ENCODE measurements around the gene ENOX1.

ENOX1 gene

DNA sequence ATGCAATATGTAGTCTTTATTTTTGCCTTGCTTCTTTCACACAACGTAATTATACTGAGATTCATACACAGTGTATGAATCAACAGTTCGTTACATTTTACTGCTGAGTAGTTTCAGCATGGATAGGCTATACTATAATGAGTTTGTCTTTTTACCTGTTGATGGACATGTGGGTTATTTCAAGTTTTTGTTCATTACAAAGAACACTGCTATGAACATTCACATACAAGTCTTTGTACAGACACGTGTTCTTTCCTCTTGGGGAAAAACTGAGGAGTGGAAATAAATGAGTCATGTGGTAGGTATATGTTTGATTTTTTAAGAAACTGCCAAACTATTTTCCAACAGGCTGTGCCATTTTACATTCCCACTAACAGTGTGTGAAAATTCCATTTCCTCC lies 35.1 kb downstream of the ENOX1 start:
- no peak for DNase-seq (ENCODE audit: low read depth)
- H3K4me3 ChIP-seq (ENCODE audit: low read length): no peak overlapping the region
- TF ChIP-seq, protein P1, sequence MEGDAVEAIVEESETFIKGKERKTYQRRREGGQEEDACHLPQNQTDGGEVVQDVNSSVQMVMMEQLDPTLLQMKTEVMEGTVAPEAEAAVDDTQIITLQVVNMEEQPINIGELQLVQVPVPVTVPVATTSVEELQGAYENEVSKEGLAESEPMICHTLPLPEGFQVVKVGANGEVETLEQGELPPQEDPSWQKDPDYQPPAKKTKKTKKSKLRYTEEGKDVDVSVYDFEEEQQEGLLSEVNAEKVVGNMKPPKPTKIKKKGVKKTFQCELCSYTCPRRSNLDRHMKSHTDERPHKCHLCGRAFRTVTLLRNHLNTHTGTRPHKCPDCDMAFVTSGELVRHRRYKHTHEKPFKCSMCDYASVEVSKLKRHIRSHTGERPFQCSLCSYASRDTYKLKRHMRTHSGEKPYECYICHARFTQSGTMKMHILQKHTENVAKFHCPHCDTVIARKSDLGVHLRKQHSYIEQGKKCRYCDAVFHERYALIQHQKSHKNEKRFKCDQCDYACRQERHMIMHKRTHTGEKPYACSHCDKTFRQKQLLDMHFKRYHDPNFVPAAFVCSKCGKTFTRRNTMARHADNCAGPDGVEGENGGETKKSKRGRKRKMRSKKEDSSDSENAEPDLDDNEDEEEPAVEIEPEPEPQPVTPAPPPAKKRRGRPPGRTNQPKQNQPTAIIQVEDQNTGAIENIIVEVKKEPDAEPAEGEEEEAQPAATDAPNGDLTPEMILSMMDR (conservative IDR thresholded peaks at IDR 0.05; ENCODE audit: low read length): no peak

DNA sequence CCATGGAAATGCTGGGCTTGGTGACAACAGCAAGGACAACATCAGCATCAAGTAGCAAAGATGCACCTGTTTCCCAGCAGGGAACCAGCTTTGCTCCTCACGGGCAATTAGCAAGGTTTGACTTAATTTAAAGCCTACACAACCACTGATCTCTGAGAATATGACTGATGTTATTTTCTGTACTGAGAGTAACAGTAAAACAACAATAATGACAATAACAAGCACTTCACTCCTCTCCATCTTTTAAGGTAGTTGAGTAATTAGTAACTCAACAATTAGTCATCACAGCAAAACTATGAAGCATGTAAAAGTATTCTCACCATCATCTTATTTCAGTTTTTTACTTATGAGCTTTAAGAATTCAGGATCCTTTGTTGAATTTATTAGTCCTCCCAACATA lies 37.3 kb downstream of the ENOX1 start:
- TF ChIP-seq, protein P1 (conservative IDR thresholded peaks at IDR 0.05; ENCODE audit: low read length): no peak
- no peak for DNase-seq (ENCODE audit: low read depth)
- H3K4me3 ChIP-seq (ENCODE audit: low read length): no peak overlapping the region

DNA sequence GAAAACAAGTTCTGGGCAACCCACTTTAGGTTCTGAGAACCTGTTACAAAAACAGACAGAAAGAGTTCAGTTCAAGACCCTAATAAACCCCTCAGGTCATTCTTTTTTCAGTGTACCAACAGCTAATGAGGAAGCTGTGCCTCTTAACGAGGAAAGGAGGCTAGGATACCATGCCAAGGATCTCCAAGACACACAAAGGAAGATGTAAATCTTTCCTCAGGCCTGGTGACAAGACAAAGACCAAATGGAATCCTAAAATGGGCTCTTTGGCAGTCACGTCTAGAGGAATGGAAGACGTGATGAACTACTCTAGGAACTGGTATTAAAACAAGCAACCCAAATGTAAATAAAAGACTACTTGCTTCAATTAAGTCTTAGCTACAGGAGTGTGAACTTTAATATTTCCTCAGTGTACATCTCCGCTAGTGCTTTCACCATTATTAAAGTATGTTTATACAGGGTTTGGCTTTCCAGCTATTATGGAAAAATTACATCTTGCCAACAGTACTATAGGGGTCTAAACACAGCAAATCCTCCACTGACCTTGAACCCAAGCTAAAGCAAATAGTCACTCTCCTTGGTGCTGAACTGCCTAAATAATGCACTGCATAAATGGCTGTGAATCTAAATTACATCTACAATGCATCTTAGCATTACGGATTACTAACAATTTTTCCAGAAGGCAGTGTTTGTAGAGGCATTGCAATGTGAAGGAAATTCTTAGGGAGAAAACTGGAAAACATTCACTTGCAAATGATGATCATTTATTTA lies 42.3 kb downstream of the ENOX1 start:
- no peak for DNase-seq (ENCODE audit: low read depth)
- TF ChIP-seq, protein P1 (conservative IDR thresholded peaks at IDR 0.05; ENCODE audit: low read length): no peak

DNA sequence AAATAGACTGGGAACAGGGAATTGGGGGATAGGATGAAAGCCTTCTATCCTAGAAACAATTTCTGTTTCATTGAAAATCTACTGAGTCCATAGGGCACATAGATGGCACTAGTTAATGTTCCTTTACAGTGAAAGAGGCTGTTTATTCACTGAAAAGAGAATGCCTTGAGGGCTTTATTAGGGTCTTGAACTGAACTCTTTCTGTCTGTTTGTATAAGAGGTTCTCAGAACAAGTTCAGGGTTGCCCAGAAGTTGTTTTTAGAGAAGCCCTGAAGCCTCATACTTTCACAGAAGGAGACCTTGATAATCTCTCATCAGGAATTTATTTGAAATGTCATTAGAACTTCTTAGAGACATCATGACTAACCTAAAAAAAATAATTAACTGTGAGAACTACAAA lies 43.9 kb downstream of the ENOX1 start:
- no peak overlapping the region for H3K4me3 ChIP-seq (ENCODE audit: low read length)
- TF ChIP-seq, protein P1 (conservative IDR thresholded peaks at IDR 0.05; ENCODE audit: low read length): no peak
- DNase-seq (ENCODE audit: low read depth): no peak

More for the DNA sequence above, 42.3 kb downstream of the ENOX1 start:
- H3K4me3 ChIP-seq (ENCODE audit: low read length): no peak overlapping the region

DNA sequence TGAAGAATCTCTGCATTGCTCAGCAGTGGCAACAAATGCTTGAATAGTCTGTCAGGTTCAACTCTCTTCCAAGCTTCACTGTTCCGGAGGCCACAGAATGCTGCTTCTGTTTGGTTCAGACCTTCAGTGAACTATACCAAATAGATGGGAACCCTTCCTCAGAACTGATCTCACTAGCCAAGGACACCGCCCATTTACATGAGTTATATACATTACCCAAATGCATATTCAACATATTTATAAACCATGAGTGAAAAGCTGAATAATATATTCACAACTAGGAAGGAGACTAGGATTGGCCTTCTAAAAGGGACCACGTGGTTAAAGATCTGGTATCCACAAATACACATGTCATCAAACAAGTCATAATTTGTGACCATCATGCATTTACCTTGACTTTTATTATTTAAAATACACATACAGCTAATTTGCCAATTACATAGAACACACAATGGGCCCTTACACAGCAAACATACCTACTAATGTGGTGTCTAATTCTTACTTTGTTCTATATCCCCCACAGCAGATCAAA lies 49.3 kb downstream of the ENOX1 start:
- TF ChIP-seq, protein P1 (conservative IDR thresholded peaks at IDR 0.05; ENCODE audit: low read length): no peak
- no peak for DNase-seq (ENCODE audit: low read depth)
- no peak overlapping the region for H3K4me3 ChIP-seq (ENCODE audit: low read length)

DNA sequence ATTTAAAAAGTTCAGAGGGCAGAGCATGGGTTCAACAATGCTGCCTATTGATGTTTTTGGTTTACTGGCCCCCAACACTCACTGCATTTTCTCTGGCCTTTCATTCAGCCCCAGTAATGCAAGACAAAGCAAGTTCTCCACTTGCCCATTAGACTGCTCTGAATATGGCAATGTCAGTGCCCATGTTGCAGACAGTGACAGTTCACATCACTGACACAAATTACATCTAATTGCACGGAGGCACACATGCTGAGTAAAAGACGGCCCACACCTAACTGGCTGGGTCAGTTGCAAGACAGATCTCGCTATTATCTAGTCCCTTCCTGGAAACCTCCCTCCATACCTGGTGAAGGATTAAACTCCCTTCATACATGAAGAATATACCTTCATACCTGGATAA lies 54.0 kb downstream of the ENOX1 start:
- TF ChIP-seq, protein P1 (conservative IDR thresholded peaks at IDR 0.05; ENCODE audit: low read length): no peak
- no peak overlapping the region for H3K4me3 ChIP-seq (ENCODE audit: low read length)
- no peak for DNase-seq (ENCODE audit: low read depth)

DNA sequence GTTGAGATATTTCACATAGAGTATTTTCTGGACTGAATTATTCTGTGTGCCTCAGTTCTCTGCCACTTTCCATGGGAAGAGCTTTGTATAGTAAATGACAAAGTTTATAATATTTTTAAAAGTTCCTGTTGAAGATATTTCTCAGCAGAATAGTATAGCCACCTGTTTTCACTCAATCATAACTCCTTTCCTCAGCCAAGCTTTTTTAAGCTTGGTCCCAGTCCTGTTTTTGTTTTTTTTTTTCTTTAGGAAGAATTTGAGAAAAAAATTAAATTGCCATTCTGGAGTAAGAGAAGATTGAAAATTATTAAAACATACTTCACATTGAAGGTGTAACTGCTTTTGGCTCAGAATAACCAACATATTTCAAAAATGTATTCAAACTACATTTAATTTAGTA lies 55.5 kb downstream of the ENOX1 start:
- TF ChIP-seq, protein P1 (conservative IDR thresholded peaks at IDR 0.05; ENCODE audit: low read length): no peak
- H3K4me3 ChIP-seq (ENCODE audit: low read length): no peak overlapping the region
- no peak for DNase-seq (ENCODE audit: low read depth)
